GM12801 (cell line): ENCODE results near the gene PCGF3.

Experiments
- TF ChIP-seq, protein P1 (sequence below): IDR thresholded peaks from one replicate; pipeline ENCODE4 v1.5.1; 2011; ENCODE audit warnings: control low read depth; ENCODE audit not compliant: insufficient read length; ENCODE audit errors: extremely low read depth

The PCGF3 gene

DNA sequence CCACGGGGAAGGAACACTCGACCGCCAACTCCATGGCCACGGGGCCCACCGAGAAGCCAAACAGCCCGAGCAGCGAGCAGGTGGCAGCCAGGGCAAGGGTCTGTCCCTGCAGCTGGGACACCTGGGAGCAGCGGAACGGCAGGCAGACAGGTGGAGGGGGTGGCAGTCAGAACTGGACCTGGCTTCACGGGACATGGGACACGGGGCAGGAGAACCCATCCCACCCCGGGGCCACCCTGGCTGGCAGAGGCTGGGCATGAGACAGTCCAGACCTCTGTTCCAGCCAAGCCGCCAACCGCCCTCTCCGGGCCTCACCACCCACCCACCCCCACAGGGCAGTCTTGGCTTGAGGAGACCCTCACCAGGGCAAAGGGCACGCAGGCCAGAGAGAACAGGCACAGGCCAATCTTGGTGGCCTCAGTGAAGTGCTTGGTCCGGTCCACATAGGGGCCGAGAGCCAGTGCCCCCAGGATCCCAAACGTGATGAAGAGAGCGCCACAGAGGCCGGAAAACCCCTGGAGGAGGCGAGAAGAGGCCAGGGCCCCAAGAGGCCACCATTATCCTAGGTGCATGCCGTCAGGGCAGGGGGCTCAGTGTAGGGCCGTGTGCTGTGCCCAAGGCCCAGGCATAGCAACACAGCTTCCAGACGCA, 22.3 kb upstream of the PCGF3 start:
- TF ChIP-seq, protein P1, sequence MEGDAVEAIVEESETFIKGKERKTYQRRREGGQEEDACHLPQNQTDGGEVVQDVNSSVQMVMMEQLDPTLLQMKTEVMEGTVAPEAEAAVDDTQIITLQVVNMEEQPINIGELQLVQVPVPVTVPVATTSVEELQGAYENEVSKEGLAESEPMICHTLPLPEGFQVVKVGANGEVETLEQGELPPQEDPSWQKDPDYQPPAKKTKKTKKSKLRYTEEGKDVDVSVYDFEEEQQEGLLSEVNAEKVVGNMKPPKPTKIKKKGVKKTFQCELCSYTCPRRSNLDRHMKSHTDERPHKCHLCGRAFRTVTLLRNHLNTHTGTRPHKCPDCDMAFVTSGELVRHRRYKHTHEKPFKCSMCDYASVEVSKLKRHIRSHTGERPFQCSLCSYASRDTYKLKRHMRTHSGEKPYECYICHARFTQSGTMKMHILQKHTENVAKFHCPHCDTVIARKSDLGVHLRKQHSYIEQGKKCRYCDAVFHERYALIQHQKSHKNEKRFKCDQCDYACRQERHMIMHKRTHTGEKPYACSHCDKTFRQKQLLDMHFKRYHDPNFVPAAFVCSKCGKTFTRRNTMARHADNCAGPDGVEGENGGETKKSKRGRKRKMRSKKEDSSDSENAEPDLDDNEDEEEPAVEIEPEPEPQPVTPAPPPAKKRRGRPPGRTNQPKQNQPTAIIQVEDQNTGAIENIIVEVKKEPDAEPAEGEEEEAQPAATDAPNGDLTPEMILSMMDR, result no peak

DNA sequence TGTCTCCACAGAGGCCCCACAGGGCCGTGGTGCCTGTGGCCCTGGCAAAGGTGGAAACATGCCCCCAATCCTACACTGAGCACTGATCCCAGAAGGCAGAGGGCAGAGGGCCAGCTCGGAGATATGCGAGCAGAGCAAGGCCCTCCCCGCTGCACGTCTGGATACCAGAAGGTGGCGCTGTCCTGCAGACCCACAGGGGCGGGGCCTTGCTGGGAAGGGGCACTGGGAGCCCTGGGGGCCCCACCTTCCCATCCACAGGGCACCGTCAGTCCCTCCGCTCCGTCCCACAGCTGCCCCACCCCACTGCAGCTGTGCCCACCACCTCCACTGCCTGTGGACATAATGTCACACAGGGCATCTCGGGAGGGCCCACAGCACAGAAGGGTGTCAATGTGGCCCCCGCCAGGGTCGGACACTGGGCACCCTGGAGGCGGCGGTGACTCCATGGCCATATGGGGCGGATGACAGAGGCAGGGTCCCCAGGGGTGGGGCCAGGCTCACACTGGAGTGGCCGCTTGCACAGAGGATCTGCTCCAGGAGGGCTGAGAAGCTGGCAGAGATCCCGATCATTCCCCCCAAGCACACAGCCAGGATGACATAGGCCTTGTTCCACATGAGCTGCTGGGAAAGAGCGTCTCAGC, 21.5 kb upstream of the PCGF3 start:
- TF ChIP-seq, protein P1, result no peak

DNA sequence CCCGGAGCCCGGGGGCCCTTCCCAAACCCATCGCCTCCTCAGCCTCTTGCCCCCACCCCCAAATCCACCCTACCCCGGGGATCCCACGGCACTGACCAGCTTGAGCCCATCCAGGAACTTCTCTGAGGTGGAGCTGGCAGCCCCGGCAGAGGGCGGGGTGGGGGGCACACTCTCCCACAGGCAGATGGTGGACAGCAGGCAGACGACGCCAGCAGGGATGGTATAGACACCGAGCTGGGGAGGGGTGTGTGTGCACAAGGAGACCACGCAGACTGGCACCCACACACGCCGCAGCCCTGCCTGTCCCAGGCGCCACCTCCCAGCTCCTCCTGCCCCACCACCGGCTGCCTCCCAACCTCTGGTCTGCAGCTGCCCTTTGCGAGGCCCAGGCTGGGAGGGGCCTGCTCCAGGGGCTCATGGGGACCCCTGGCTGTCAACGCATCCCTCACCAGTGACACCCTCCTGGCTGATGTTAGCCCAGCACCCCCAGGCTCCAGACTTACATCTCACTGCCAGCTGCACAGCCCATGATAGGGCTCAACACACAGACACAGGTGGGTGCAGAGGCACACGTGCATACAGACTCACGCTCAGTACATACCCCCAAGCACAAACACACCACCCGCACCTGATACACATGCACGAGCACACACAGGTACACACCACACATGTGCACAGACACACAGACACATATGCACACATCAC, 20.9 kb upstream of the PCGF3 start:
- TF ChIP-seq, protein P1, result no peak

DNA sequence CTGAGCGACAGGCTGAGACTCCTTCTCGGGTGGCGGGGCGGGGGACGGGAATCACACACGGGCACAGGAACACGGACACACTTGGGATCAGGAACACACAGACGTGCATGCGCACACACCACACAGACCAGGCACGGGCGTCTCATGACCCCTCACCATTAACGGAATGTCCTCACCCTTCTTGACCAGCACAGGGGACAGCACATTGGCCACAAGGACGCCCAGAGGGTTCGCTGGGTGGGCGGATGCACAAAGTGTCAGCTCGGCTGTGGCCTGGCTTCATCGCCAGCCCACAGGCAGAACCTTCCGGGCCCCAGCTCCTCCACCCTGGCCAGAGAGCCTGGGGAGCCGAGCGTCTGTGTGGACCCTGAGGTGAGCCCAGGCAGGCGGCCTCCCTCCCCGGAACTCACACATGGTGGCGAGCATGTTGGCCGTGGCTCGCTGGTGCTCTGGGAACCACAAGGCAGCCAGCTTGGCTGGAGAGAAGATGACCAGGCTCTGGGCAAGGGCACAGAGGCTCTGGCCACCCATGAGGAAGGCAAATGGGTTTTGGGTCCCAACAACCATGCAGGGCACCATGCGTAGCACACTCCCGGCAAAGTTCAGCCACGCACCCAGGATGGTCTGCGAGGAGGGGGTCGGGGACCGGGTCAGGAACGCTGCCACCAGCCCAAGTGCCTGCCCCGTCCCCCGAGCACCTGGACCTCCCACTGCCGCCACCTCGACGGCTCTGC, 19.8 kb upstream of the PCGF3 start:
- TF ChIP-seq, protein P1, result no peak

DNA sequence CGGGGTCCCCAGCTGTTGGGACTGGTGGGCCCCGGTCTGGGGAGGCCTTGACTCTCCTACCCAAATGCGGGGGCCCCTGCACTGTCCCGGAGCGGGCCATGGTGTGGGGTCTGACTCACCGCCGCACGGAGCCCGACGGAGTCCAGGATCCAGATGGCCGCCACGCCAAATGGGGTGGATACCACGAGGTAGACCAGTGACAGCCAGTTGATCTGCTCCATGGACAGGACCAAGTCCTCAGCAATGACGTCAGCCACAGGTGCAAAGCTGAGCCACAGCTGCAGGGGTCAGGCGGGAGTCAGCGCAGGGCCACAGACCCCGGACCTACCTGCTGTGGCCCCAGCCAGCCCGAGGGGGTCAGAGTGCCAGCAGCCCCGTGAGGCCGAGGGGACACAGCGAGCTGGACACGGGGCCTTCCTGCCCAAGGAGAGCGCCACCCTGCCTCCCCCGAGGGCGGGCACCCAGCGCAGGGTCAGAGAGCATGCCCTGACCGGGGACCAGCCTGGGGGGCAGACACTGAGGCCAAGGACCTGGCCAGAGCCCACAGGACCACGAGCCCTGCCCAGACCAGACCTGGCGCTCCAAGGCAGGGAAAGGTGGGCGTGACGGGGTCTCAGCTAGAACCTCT, 19.1 kb upstream of the PCGF3 start:
- TF ChIP-seq, protein P1, result no peak

DNA sequence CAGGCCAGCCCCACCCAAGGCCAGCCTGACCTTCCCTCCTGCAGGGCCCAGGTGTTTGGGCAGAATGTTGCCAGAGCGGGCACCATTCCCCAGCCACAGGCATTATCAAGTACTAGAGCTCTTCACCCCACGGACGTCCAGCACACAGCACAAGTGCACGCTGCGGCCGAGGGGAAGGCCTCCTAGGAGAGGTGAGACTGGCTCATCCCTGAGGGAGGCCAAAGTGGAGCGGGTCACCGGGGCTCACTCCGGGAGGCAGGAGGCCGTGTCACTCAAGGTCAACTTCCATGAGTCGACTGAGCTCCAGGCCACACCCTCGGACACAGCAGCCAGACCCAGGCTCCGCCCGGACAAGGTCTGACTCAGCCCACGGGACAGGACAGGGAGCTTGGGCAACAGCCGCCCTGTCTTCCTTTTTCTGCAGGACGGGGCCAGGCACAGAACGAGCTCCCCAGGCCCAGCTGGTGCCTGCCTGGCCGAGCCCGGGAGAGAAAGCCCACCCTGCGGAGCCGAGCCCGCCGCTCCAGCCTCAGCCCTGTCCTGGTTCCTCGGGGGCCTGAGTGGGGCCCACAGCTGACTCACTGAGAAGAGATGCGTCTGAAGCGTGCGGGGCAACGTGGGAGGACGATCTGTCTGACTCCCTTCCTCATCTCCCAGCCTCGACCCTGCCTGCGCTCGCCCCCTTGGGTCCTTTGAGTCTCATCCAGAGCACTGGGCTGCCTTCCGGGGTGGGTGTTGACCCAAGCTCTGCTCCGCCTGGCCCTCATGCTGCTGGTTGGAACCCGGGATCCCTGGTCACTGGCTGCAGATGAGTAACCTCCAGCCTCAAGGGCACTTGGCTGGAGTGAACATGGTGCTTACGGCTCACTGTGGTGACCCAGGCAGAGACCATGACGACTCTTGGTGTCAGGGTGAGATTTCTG, 18.3 kb upstream of the PCGF3 start:
- TF ChIP-seq, protein P1, result no peak
